HepG2 (cell line): ENCODE data around the gene IL11RA. TPM values are rescaled to one million over a fixed set of nuclear protein-coding genes. Genes with fewer than 3 reads are reported as not detected.

ENCODE experiments used
- ARHGAP35 ChIP-seq: sonication (generic); formaldehyde crosslinking; IDR thresholded peaks from 2 replicates; pipeline ENCODE4 v1.9.0; 2022; ENCODE audit warnings: mild to moderate bottlenecking, inconsistent platforms, moderate library complexity, missing genetic modification reagents, borderline replicate concordance
- FOXM1 ChIP-seq: sonication (generic); formaldehyde crosslinking; IDR thresholded peaks from 2 replicates; pipeline ENCODE4 v1.5.0; 2020; ENCODE audit warnings: missing genetic modification reagents
- HES4 ChIP-seq: sonication (generic); formaldehyde crosslinking; IDR thresholded peaks from 2 replicates; pipeline ENCODE4 v1.9.0; 2021; ENCODE audit warnings: mild to moderate bottlenecking, missing genetic modification reagents, borderline replicate concordance
- HIC2 ChIP-seq: sonication (generic); formaldehyde crosslinking; IDR thresholded peaks from 2 replicates; pipeline ENCODE4 v1.9.0; 2022; ENCODE audit warnings: low read depth, missing genetic modification reagents
- XRCC5 ChIP-seq: fragments of 200-400 bp; formaldehyde crosslinking; optimal IDR thresholded peaks from 2 replicates; pipeline ENCODE3; 2017; ENCODE audit warnings: mild to moderate bottlenecking, low read length
- ZNF256 ChIP-seq: sonication (generic); formaldehyde crosslinking; conservative IDR thresholded peaks from 2 replicates; pipeline ENCODE4 v1.4.0; 2020; ENCODE audit warnings: missing genetic modification reagents
- ZNF678 ChIP-seq: sonication (generic); formaldehyde crosslinking; IDR thresholded peaks from 2 replicates; pipeline ENCODE4 v1.4.0; 2020; ENCODE audit warnings: mild to moderate bottlenecking, missing genetic modification reagents
- polyA plus RNA-seq, 8 experiments: library from polyadenylated mRNA; depleted of rRNA in 3 of 8; stranded (reverse) in 7 of 8; unstranded in 1 of 8; fragments of >200 nt; fragmentation: Illumina TruSeq in 4 of 8; extraction: Trizol in 4 of 8; gene quantifications; 2 replicates each; pipeline versions ENCODE4 v1.2.1 to v1.2.3, GENCODE V29; 2011 to 2016; ENCODE audit warnings: low read depth in 4 of 8, missing spikeins in 1 of 8, mixed read lengths in 1 of 8; ENCODE audit not compliant: insufficient read depth in 1 of 8
- total RNA-seq, 5 experiments: library from RNA; depleted of rRNA; stranded (reverse); fragments of >200 nt; fragmentation: Illumina TruSeq; extraction: Trizol; gene quantifications; 2 replicates each; pipeline ENCODE4 v1.2.3, GENCODE V29; 2016; ENCODE audit warnings: low read depth in 1 of 5
- TF ChIP-seq, protein P1 (sequence below): sonication (generic); formaldehyde crosslinking; IDR thresholded peaks from 2 replicates; pipeline ENCODE4 v1.8.1; 2022; ENCODE audit warnings: low read depth, mild to moderate bottlenecking, missing genetic modification reagents
- TF ChIP-seq, protein P2 (sequence below): sonication (generic); formaldehyde crosslinking; IDR thresholded peaks from 2 replicates; pipeline ENCODE4 v1.4.0; 2020; ENCODE audit warnings: missing genetic modification reagents
- TF ChIP-seq, protein P3 (sequence below): sonication (generic); formaldehyde crosslinking; IDR thresholded peaks from 2 replicates; pipeline ENCODE4 v1.4.0; 2020; ENCODE audit warnings: missing genetic modification reagents
- TF ChIP-seq, protein P4 (sequence below): sonication (generic); formaldehyde crosslinking; IDR thresholded peaks from 2 replicates; pipeline ENCODE4 v1.8.1; 2023; ENCODE audit warnings: mild to moderate bottlenecking, missing genetic modification reagents
- TF ChIP-seq, protein P5 (sequence below): sonication (generic); formaldehyde crosslinking; IDR thresholded peaks from 2 replicates; pipeline ENCODE4 v1.4.0; 2020; ENCODE audit warnings: mild to moderate bottlenecking, missing genetic modification reagents, borderline replicate concordance
- TF ChIP-seq, protein P6 (sequence below): sonication (generic); formaldehyde crosslinking; IDR thresholded peaks from 2 replicates; pipeline ENCODE4 v1.5.0; 2020; ENCODE audit warnings: missing genetic modification reagents
- TF ChIP-seq, protein P7 (sequence below): sonication (generic); formaldehyde crosslinking; IDR thresholded peaks from 2 replicates; pipeline ENCODE4 v1.5.1; 2020; ENCODE audit warnings: missing genetic modification reagents, mild to moderate bottlenecking, borderline replicate concordance

IL11RA gene
- total and polyA plus RNA-seq, 2 of the 13 experiments (the other 11 are each of a cell fraction or from before 2014, with no cell fraction given), result 2.0 to 4.2 TPM

DNA sequence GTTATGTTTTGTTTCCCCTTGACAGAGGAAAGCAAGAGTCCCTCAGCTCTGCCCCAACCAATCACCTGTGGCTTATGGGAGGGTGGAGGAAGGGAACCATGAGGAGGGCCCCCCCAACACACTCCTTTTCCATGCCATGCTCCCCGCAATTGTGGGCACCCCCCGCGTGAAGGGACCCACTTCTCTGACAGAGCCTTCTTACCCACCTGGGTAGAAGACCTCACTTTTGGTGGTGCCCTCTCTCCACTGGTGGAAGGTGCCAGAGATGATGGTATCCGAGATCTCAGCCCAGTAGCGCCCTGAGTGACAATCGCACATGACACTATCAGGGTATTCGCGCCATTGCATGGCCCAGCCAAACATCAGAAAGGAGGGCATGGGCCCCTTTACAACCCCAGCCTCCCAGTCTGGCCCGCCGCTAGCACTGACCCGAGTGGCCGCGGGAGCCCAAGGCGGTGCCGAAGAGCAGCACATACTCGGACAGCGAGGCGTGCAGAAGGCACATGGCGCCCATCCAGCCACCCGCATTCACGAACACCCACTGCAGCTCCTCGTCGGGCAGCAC lies 15.1 kb upstream of the IL11RA start (continued):
- TF ChIP-seq, protein P1, sequence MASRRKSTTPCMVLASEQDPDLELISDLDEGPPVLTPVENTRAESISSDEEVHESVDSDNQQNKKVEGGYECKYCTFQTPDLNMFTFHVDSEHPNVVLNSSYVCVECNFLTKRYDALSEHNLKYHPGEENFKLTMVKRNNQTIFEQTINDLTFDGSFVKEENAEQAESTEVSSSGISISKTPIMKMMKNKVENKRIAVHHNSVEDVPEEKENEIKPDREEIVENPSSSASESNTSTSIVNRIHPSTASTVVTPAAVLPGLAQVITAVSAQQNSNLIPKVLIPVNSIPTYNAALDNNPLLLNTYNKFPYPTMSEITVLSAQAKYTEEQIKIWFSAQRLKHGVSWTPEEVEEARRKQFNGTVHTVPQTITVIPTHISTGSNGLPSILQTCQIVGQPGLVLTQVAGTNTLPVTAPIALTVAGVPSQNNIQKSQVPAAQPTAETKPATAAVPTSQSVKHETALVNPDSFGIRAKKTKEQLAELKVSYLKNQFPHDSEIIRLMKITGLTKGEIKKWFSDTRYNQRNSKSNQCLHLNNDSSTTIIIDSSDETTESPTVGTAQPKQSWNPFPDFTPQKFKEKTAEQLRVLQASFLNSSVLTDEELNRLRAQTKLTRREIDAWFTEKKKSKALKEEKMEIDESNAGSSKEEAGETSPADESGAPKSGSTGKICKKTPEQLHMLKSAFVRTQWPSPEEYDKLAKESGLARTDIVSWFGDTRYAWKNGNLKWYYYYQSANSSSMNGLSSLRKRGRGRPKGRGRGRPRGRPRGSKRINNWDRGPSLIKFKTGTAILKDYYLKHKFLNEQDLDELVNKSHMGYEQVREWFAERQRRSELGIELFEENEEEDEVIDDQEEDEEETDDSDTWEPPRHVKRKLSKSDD (CRISPR knock-in tag), result no peak; the same call in 1 of the 2 replicates
- TF ChIP-seq, protein P2, sequence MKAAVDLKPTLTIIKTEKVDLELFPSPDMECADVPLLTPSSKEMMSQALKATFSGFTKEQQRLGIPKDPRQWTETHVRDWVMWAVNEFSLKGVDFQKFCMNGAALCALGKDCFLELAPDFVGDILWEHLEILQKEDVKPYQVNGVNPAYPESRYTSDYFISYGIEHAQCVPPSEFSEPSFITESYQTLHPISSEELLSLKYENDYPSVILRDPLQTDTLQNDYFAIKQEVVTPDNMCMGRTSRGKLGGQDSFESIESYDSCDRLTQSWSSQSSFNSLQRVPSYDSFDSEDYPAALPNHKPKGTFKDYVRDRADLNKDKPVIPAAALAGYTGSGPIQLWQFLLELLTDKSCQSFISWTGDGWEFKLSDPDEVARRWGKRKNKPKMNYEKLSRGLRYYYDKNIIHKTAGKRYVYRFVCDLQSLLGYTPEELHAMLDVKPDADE (CRISPR knock-in tag), result 0 out of 2 replicates have a peak, but pooled peaks have one; percentile 22
- no peak for TF ChIP-seq XRCC5
- TF ChIP-seq, protein P3, sequence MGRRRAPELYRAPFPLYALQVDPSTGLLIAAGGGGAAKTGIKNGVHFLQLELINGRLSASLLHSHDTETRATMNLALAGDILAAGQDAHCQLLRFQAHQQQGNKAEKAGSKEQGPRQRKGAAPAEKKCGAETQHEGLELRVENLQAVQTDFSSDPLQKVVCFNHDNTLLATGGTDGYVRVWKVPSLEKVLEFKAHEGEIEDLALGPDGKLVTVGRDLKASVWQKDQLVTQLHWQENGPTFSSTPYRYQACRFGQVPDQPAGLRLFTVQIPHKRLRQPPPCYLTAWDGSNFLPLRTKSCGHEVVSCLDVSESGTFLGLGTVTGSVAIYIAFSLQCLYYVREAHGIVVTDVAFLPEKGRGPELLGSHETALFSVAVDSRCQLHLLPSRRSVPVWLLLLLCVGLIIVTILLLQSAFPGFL (CRISPR knock-in tag), result no peak
- TF ChIP-seq, protein P4, sequence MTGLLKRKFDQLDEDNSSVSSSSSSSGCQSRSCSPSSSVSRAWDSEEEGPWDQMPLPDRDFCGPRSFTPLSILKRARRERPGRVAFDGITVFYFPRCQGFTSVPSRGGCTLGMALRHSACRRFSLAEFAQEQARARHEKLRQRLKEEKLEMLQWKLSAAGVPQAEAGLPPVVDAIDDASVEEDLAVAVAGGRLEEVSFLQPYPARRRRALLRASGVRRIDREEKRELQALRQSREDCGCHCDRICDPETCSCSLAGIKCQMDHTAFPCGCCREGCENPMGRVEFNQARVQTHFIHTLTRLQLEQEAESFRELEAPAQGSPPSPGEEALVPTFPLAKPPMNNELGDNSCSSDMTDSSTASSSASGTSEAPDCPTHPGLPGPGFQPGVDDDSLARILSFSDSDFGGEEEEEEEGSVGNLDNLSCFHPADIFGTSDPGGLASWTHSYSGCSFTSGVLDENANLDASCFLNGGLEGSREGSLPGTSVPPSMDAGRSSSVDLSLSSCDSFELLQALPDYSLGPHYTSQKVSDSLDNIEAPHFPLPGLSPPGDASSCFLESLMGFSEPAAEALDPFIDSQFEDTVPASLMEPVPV, result no peak; the same call in 1 of the 2 replicates
- TF ChIP-seq HES4 (CRISPR knock-in tag), result peak; percentile 94; the same call in 1 of the 2 replicates
- peak; percentile 62; the same call in 1 of the 2 replicates for TF ChIP-seq ZNF678
- TF ChIP-seq, protein P5, sequence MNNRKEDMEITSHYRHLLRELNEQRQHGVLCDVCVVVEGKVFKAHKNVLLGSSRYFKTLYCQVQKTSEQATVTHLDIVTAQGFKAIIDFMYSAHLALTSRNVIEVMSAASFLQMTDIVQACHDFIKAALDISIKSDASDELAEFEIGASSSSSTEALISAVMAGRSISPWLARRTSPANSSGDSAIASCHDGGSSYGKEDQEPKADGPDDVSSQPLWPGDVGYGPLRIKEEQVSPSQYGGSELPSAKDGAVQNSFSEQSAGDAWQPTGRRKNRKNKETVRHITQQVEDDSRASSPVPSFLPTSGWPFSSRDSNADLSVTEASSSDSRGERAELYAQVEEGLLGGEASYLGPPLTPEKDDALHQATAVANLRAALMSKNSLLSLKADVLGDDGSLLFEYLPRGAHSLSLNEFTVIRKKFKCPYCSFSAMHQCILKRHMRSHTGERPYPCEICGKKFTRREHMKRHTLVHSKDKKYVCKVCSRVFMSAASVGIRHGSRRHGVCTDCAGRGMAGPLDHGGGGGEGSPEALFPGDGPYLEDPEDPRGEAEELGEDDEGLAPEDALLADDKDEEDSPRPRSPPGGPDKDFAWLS (CRISPR knock-in tag), result no peak
- TF ChIP-seq HIC2 (CRISPR knock-in tag), result peak; percentile 24; the same call in 1 of the 2 replicates
- TF ChIP-seq FOXM1 (CRISPR knock-in tag), result 0 out of 2 replicates have a peak, but pooled peaks have one; percentile 8
- no peak for TF ChIP-seq ZNF256
- TF ChIP-seq, protein P6, sequence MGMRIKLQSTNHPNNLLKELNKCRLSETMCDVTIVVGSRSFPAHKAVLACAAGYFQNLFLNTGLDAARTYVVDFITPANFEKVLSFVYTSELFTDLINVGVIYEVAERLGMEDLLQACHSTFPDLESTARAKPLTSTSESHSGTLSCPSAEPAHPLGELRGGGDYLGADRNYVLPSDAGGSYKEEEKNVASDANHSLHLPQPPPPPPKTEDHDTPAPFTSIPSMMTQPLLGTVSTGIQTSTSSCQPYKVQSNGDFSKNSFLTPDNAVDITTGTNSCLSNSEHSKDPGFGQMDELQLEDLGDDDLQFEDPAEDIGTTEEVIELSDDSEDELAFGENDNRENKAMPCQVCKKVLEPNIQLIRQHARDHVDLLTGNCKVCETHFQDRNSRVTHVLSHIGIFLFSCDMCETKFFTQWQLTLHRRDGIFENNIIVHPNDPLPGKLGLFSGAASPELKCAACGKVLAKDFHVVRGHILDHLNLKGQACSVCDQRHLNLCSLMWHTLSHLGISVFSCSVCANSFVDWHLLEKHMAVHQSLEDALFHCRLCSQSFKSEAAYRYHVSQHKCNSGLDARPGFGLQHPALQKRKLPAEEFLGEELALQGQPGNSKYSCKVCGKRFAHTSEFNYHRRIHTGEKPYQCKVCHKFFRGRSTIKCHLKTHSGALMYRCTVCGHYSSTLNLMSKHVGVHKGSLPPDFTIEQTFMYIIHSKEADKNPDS (CRISPR knock-in tag), result no peak
- no peak for TF ChIP-seq ARHGAP35 (CRISPR knock-in tag)
- TF ChIP-seq, protein P7, sequence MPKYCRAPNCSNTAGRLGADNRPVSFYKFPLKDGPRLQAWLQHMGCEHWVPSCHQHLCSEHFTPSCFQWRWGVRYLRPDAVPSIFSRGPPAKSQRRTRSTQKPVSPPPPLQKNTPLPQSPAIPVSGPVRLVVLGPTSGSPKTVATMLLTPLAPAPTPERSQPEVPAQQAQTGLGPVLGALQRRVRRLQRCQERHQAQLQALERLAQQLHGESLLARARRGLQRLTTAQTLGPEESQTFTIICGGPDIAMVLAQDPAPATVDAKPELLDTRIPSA (CRISPR knock-in tag), result 0 out of 2 replicates have a peak, but pooled peaks have one; percentile 8
